M059J (cell line): ENCODE results near the gene DOCK7. TPM values are rescaled to one million over a fixed set of nuclear protein-coding genes. Genes with fewer than 3 reads are reported as not detected.
"Not testable (repeated sequence)": the region's sequence is repeated elsewhere in the genome, so short reads cannot be mapped to it uniquely, and the experiment has no call there.

ENCODE experiments used
- DNase-seq: peaks from one replicate; pipeline ENCODE4 v3.0.0-alpha.2; 2012; ENCODE audit warnings: low read depth
- total RNA-seq: library from RNA; depleted of rRNA; stranded (reverse); fragments of >200 nt; shearing (Covaris generic); gene quantifications from 2 replicates; pipeline ENCODE4 v1.2.3, GENCODE V29; 2014

Gene DOCK7
- total RNA-seq, 1 experiment from 2014 or later, result 48.4 TPM

DNA sequence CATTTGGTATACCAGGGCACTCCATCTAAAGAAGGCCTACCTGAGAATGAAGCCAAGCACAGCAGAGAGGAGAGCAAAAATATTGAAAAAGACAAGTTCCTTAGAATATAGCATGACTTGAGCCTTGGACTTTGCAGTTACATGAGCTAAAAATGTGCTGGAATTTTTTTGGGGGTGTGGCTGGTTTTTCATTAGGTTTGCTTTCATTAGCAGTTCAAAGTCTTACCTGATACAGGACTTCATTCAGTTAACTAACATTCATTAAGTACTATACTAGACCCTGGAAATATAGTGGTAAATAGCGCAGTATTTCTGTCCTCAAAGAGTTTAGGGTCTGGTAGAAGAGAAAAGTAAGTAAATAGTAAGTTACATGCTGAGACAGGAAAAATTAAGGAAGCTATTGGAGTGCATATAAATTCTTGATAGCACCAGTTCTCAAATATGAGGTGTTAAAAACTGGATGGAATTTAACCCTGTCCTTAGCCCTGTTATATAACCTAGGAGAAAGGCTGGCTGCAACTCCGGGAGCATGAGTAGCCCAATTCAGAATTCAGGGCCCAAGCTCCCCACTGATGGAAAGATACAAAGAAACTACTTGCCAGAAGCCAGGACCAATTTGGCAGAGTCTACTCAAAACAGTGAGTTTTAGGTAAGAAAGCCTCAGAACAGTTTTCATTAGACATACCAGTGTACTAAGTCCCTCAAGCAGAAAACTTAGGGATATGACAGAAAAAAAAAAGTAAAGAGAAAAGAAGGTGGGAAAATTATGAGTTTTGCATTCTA, 3.1 kb upstream of the DOCK7 start:
- no peak for DNase-seq

DNA sequence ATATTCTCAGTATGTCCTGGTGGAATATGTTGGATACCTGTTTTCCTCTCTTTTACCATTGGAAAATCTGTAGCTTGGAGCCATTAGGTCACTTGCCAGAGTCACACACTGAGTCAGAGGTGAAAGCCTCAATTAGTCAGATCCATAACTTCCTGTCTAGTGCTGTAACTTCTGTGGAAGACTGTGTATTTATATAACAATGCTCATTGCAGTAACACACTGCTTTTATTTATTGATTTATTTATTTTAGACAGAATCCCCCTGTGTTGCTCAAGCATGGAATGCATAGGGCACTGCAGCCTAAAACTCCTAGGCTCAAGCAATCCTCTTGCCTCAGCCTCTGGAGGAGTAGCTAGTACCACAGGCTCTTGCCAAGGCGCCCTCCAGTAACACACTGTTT, 1.3 kb upstream of the DOCK7 start:
- DNase-seq, result peak; percentile 85

DNA sequence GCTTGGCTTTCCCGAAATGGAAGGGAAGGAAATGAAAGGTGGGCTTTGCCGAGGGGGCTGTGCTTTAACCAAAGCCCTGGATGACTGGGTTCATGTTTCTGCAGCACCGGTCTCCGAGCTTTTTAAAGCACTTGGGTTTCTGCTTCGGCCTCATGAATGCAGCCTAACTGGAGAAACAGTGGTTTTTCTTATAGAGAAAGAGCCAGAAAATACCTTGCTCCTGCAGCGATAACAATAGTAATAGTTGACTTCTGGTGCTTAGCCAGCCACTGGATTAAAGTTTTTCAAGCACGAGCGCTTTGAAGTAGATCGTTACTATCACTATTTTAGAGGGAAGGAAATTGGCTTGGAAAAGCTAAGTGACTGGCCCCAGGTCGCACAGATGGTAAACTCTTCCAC, 500 bp upstream of the DOCK7 start:
- DNase-seq, result peak; percentile 68

DNA sequence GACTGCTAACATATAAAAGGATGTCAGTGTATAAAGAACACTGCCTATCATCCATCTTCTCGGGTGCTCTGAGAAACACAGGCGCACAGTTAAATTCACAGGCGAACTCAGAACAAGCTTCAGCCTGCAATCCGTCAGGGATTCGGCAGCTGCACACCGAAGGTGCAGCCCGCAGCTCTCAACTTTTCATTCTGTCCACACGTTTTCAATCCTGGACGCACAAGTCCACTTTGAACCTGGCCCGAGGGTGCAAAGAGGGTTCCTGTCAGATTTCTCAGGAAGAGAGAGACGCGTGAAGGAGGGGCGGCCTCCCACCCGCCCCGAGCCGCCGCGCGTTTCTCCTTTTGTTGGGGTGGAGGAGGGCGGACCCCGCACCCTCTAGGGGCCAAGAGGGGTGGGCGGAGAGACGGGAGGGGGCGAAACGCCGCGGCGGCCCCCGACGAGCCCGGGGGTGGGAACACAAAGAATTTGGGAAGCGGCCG, 724 bp downstream of the DOCK7 start:
- peak; percentile 68 for DNase-seq

DNA sequence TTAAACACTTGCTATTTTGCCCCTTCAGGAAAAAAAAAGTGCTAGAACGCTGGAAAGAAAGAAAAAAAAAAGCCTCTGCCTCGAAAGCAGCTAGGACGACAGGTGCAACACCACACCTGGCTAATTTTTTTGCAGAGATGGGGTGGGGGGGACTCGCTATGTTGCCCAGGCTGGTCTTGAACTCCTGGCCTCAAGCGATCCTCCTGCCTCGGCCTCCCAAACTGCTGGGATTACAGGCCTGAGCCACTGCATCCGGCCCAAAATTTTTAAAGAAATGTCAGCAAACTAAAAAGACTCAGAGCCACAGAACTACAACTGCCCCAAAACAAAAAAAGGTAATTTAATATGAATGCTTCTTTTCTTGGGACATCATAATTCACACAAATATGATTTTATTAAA, 1.4 kb downstream of the DOCK7 start:
- no peak for DNase-seq

DNA sequence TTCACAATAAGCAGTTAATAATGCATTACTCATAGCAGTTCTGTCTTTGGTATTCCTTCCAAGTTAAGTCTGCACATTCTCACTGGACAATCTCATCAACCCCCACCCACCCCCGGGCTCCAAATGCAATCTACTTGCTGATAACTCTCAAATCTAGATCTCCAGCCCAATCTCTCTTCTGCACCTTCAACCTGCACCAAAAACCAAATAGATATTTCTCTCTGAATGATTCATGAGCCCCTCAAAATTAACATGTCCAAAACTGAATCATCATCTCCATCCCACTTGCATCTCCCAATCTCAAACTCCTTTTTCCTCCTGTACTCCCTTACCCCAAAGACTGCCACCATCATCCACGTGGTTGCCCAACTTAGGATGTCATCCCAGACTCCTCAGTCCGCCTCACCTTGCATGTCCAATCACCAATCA, 2.7 kb downstream of the DOCK7 start:
- peak; percentile 11 for DNase-seq

DNA sequence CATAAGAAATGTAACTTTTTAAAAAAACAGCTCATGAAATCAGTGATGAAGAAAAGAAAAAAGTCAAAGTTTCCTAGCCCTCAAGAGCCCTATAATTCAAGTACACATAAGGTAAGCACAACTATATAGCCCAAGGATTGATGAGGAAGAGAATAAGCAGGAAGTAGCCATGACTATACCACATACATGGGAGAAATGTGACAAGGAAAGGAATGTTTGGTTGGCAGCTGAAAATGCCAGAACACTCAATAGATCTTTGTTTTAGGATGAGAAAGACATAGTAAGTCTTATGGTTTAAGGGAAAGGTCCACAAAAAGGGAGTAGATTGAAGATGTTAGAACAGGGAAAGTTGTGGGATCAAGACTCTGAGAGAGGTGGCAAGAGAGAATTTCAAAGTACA, 5.7 kb downstream of the DOCK7 start:
- DNase-seq, result peak; percentile 32

DNA sequence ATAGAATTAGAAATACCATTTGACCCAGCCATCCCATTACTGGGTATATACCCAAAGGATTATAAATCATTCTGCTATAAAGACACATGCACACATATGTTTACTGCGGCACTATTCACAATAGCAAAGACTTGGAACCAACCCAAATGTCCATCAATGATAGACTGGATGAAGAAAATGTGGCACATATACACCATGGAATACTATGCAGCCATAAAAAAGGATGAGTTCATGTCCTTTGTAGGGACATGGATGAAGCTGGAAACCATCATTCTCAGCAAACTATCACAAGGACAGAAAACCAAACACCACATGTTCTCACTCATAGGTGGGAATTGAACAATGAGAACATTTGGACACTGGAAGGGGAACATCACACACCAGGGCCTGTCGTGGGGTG, 7.2 kb downstream of the DOCK7 start:
- not testable (repeated sequence) for DNase-seq

DNA sequence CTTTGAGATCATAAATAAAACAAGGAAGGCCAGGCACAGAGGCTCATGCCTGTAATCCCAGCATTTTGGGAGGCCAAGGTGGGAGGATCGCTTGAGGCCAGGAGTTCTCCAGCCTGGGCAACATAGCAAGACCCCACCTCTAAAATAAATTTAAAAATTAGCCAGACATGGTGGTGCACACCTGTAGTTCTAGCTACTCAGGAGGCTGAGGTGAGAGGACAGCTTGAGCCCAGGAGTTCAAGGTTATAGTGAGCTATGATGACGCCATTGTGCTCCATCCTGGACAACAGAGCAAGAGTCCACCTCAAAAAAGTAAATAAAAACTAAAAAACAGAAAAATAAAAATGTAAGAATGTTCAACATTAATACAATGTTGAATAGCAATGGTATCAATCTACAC, 10.4 kb downstream of the DOCK7 start:
- not testable (repeated sequence) for DNase-seq

DNA sequence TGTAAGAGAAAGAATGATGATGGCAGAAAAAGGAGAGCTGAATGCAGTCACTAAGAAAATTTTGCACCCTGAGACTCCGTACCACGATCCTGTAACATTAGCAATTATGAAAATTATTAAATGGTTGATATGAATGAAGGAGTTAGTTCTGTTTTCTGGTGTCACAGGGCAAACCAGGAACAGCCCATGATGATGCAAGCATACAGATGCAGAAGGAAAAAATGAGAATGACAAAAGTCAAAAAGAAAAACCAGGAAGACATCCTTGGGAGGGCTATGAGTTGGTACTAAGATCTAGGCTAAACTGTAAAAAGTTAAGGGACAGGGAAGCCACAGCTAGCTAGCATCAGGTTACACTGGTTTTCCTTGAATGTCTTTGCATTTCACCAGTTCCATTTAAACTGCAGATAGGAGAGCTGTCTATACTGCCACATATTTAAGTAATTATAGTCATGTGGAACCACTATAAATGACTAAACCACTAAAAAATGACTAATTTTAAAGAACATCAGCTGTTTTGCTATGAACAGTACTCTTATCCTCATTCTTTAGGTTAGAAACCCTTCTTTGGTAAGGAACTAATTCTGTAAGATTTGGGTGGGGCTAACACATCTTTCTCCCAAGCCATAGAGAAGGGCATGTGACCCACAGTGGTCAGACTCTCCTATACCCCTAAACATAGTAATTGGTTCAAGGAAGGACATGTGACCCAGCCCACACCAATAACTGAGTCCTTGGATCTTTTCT, 11.4 kb downstream of the DOCK7 start:
- DNase-seq, result peak; percentile 20

DNA sequence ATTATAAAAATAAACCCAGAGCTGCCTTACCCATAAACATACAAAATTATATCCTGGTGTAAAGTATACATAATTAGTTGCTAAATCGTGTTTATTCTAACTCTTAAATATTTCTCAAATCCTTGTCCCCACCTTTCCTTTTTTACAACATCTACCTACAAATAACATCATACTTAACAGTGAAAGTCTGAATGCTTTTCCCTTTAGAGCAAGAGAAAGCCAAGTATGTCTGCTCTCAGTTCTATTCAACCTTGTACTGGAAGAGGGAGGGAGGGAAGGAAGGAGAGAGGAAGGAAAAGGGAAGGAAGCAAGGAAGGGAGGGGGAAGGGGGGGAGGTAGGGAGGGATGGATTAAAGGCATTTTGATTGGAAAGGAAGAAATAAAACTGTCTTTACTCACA, 14.6 kb downstream of the DOCK7 start:
- DNase-seq, result no peak

DNA sequence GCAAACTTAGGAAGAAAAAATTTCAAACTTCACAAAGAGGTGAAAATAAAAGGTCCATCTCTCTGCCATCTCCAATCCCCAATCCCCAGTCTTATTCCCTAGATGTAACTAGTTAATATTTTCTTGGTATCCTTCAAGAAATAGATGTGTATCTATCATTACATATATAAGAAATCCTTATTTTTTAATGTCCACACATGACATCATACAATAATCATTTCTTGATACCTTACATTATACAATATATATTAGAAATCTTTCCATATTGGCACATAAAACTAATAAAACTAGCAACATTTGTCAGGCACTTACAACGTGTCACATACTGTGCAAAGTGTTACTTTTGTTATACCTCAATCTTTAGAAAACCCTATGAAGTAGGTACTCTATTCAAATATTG, 16.2 kb downstream of the DOCK7 start:
- DNase-seq, result no peak

DNA sequence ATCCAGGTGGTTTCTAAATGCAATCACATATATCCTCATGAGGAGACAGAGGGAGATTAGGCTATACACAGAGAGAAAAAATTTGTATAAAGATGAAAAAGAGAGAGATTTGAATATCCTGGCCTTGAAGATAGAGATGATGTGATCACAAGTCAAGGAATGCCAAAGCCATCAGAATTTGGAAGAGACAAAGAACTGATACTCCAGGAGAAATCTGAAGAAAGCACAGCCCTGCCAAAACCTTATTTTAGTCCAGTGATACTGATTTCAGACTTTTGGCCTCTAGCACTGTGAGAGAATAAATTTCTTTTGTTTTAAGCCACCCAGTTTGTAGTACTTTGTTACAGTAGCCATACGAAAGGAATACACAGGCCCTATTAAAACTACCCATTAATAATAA, 33.4 kb downstream of the DOCK7 start:
- no peak for DNase-seq

DNA sequence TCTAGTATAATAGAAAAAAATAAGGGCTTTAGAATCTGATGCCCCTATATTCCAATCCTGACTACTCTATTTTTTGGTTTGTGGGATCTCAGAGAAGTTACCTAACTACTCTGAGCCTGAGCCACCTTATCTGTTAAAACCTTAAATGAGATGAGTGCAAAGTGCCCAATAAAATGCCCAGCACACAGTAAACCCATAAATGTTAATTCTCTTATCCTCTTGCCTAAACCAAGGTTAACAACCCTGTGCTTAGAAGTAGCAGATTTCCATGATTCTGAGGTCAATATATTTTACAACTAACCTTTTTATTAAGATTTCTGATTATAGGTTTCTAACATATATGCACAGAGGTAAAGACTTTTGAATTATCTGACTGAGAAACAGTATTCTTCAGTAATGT, 35.8 kb downstream of the DOCK7 start:
- no peak for DNase-seq

DNA sequence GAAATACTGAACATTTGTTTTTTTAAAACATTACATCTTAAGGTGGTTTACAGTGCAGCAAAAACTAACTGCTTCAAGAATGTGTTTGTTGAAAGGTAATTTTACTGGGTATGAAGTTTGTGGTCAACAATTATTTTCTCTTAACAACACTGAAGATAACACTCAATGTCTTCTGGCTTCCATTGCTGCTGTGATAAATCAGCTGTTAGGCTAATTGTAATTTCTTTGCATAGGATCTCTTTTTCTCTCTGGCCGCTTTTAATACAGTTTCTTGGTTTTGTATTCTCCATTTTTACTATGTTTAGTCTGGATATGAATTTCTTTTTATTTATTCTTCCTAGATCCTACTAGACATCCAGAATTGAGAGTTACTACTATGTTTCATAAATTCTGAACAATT, 44.9 kb downstream of the DOCK7 start:
- DNase-seq, result peak; percentile 13

DNA sequence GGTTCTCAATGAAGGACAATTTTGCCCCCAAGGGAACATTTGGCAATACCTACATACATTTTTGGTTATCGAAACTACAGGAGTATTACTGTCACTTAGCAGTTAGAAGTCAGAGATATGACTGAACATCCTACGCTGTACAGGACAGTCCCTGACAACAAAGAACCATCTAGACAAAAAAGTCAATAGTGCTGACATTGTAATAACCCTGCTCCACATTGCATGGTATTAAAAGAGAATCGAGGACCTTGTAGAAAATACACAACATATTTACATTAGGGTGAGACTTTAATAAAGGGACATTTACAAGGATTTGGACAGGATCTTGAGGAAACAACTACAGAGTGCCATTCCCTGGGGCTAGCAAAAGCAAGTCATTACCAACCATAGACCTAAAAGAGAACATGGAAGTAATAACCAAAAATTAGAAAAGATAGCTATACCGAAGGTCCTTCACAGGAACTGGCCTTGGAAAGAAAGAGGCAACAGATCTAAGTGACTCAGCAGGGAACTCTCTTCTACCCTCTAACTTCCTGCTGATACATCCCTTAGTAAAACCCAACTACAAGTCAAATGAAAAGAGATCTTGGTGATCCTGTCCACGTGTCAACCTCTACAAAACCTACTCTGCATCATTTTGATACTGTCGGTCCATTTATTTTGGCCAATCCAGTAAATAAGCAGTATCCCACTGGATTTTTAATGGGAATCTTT, 50.6 kb downstream of the DOCK7 start:
- peak; percentile 6 for DNase-seq

DNA sequence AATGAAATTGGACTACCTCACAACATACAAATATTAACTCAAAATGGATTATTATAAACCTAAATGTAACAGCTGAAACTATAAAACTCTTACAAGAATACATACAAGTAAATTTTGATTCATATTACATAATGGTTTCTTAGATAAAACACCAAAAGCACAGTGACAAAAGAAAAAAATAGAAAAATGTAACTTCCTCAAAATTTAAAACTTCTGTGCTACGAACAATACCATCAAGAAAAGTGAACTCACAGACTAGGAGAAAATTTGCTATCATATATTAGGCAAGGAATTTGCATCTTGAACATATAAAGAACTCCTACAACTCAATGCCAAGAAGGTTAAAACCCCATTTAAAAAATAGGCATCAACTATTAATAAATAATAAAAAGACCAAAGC, 59.7 kb downstream of the DOCK7 start:
- DNase-seq, result no peak

DNA sequence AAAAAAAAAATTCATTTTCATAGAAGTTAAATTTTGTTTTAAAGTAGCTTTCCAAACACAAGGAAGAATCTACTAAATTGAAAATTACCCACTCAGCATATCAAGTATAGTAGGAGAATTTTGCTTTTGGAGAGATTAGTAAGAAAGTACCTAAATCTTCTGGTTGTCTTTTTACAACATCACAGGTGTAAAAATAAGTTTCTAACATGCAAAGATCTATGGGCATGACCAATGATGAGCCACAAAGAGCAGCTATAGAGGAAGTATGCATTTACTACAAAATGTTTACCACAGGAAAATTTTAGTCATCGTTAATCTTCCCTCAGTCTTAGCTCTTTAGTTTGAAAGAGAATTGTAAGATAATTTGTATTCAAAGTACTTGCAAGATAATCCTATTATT, 62.8 kb downstream of the DOCK7 start:
- DNase-seq, result no peak

DNA sequence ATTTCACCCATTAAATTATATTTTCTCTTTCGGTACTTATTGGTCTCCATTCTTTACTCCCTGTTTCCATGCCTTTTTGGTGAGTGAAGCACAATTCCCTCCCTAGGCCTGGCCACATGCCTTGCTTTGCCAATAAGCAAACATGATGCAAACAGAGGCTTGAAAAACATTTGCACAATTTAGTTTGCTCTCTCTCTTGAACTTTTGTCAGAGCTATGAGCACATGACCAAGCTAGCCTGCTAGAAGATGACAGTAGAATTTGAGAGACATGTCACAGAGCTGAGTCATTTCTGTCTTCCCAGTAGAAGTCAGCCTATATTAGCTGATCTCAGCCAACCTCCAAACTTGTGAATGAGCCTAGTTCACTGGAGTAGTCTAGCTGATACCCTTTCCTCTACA, 66.3 kb downstream of the DOCK7 start:
- peak; percentile 86 for DNase-seq

DNA sequence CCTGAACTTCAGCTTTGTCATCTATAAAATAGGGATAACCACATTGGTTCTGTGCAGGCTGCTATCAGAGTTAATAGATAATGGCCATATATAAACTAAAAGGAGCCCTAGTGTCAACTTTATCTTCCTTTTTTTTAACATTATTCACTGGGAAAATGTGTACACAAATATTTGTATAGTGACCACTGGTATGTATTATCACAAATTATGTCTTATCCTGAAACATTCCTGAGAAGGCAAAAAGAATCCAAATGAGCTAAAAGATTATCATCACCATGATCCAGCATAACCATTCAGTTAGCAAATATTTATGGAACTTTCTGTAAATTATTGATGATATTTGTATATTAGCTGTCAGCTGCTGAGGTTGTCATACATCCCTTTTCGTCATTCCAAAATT, 74.3 kb downstream of the DOCK7 start:
- no peak for DNase-seq

DNA sequence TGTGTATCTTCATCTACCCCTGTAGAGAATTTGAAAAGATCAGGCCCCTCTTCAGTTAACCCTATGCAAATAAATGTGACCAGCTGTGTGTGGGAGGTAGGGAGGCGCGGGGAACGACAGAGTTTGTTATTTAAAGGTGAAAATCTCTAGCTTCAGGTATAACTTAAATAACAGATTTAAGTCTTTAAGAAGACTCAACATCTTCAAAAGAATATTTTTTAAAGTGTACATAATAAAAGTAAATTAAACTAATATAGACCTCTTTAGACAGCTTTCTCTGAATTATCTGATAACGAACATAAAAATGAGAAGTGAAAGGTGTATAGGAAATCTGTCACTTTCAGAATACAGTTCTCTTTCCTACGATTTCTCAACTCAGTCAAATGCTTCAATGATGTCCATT, 74.9 kb downstream of the DOCK7 start:
- DNase-seq, result no peak

DNA sequence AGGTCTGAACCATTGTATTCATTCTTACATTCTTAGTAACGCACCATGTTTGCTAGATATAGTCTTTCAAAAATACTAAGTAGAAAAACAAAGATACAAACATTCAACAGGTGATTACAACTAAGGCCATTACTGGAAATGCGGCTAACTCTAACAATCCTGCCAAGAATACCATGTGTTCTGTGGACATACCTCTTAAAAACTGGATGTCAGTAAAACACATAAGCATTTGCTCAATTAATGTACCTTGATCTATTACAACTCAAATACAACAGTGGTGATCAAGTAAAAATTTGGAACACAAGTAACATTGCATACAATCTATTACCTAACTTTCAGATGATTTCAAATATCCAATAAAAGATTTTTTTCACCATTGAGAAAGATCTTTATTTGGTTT, 75.4 kb downstream of the DOCK7 start:
- no peak for DNase-seq

DNA sequence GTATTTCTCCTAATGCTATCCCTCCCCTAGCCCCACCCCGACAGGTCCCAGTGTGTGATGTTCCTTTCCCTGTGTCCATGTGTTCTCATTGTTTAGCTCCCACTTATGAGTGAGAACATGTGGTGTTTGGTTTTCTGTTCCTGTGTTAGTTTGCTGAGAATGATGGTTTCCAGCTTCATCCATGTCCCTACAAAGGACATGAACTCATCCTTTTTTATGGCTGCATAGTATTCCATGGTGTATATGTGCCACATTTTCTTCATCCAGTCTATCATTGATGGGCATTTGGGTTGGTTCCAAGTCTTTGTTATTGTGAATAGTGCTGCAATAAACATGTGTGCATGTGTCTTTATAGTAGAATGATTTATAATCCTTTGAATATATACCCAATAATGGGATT, 77.6 kb downstream of the DOCK7 start:
- DNase-seq, result not testable (repeated sequence)
